SU-DHL-6 (cell line): ENCODE measurements around the gene P2RY8.
"Not testable (repeated sequence)": the region's sequence is repeated elsewhere in the genome, so short reads cannot be mapped to it uniquely, and the experiment has no call there.

Experiments used
- H2AFZ ChIP-seq: fragments of 200-600 bp; sonication (generic); 2 replicates; pipeline ENCODE4 v1.6.1; 2014; ENCODE audit warnings: low read depth, mild to moderate bottlenecking, moderate library complexity, mixed read lengths, antibody characterized with exemption, low read length; ENCODE audit not compliant: severe bottlenecking
- H3F3A ChIP-seq: fragments of 200-600 bp; shearing (Covaris generic); 2 replicates; pipeline ENCODE4 v1.6.0; 2016; ENCODE audit warnings: antibody characterized with exemption, mild to moderate bottlenecking; ENCODE audit not compliant: insufficient read depth
- H3K27ac ChIP-seq: fragments of 200-600 bp; sonication (generic); 2 replicates; pipeline ENCODE4 v1.5.1; 2016; ENCODE audit warnings: low read depth, mild to moderate bottlenecking, low read length, moderate library complexity, mixed read lengths
- H3K27me3 ChIP-seq: fragments of 200-600 bp; sonication (generic), shearing (Covaris generic); 2 replicates; pipeline ENCODE4 v1.6.0; 2014; ENCODE audit warnings: mild to moderate bottlenecking, low read length
- H3K36me3 ChIP-seq: fragments of 200-600 bp; sonication (generic); 2 replicates; pipeline ENCODE4 v1.6.1; 2014; ENCODE audit warnings: mild to moderate bottlenecking, low read length, mixed read lengths
- H3K4me2 ChIP-seq: fragments of 300-600, 200-600 bp; shearing (Covaris generic), sonication (generic); 2 replicates; pipeline ENCODE4 v1.6.0; 2014; ENCODE audit warnings: low read length, low read depth, mild to moderate bottlenecking; ENCODE audit not compliant: poor library complexity, severe bottlenecking
- H3K4me3 ChIP-seq: fragments of 200-600 bp; sonication (generic); 2 replicates; pipeline ENCODE4 v1.5.1; 2014; ENCODE audit warnings: antibody characterized with exemption, low read length, mild to moderate bottlenecking, mixed read lengths; ENCODE audit not compliant: insufficient read depth, poor library complexity, severe bottlenecking
- H3K79me2 ChIP-seq: fragments of 200-600 bp; sonication (generic); 2 replicates; pipeline ENCODE4 v1.6.1; 2014; ENCODE audit warnings: mild to moderate bottlenecking, low read length, moderate library complexity; ENCODE audit not compliant: insufficient read depth
- H3K9ac ChIP-seq: fragments of 200-600 bp; sonication (generic); 2 replicates; pipeline ENCODE4 v1.7.0; 2014; ENCODE audit warnings: mild to moderate bottlenecking, low read length
- H3K9me2 ChIP-seq: fragments of 200-600 bp; sonication (generic); replicated peaks from 2 replicates; pipeline ENCODE4 v1.6.1; 2014; ENCODE audit warnings: low read length; ENCODE audit not compliant: insufficient read depth
- H3K9me3 ChIP-seq: fragments of 200-600 bp; sonication (generic); 2 replicates; pipeline ENCODE4 v1.6.1; 2014; ENCODE audit warnings: low read length, mixed read lengths; ENCODE audit not compliant: insufficient read depth
- H4K20me1 ChIP-seq: fragments of 200-600 bp; sonication (generic); 2 replicates; pipeline ENCODE4 v1.6.1; 2014; ENCODE audit warnings: low read depth, mild to moderate bottlenecking, antibody characterized with exemption, low read length, moderate library complexity, mixed read lengths
- CTCF ChIP-seq: fragments of 200-600 bp; sonication (generic); IDR thresholded peaks from one replicate; pipeline ENCODE4 v1.5.1; 2017; ENCODE audit warnings: antibody characterized with exemption, mild to moderate bottlenecking, low read length, moderate library complexity; ENCODE audit not compliant: insufficient read depth, poor library complexity, severe bottlenecking
- EZH2phosphoT487 ChIP-seq: fragments of 200-600 bp; sonication (generic), shearing (Covaris generic); conservative IDR thresholded peaks from 2 replicates; pipeline ENCODE4 v1.6.1; 2018; ENCODE audit warnings: mild to moderate bottlenecking, antibody characterized with exemption, low read length, moderate library complexity, mixed read lengths

Gene P2RY8

GRCh38 chrX:1427756-1428155 is 109.2 kb downstream of the P2RY8 start:
- Histone ChIP-seq H3K9me3 (no peaks in the 10 kb centered on the region), H3K36me3 (no peaks in the 10 kb centered on the region)

GRCh38 chrX:1426321-1426720 is 110.7 kb downstream of the P2RY8 start:
- not testable (repeated sequence) for H3K9me3 ChIP-seq

More at GRCh38 chrX:1427756-1428155, 109.2 kb downstream of the P2RY8 start:
- H2AFZ ChIP-seq, result no peak overlapping the region
- H3K4me2 ChIP-seq, result no peak overlapping the region
- no peaks in the 10 kb centered on the region for H3K9me2 ChIP-seq
- no peak overlapping the region for H3K27ac ChIP-seq
- H4K20me1 ChIP-seq, result no peaks in the 10 kb centered on the region
- H3K79me2 ChIP-seq, result no peaks in the 10 kb centered on the region
- no peak overlapping the region for H3K4me3 ChIP-seq
- H3K9ac ChIP-seq, result no peak overlapping the region
- no peaks in the 10 kb centered on the region for H3F3A ChIP-seq
- no peaks in the 10 kb centered on the region for H3K27me3 ChIP-seq
- TF ChIP-seq CTCF (no peak), EZH2phosphoT487 (no peak)

DNA sequence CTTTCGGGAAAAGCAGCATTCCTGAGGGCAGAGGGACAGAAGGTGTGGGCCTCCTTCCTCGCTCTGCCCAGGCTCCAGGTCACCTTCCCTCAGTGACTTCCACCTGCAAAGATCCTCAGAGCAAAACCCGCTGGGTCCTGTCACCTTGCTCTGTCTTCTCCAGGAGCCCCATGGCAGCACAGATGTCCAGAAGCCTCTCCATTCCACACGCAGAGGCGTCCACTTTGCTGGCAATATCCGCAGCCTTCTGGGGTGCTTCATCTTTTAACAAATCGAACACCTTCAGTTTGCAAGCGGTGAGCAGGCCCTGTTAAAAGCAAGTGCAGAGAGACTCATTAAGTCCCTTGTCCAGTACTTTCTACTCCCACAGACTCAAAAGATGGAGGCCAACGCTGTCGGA is 111.6 kb downstream of the P2RY8 start:
- Histone ChIP-seq H3K36me3 (no peaks in the 10 kb centered on the region), H3F3A (no peaks in the 10 kb centered on the region), H2AFZ (no peak overlapping the region), H3K9me2 (no peaks in the 10 kb centered on the region), H3K9ac (no peak overlapping the region), H3K27ac (no peak overlapping the region), H3K9me3 (no peaks in the 10 kb centered on the region), H4K20me1 (no peaks in the 10 kb centered on the region), H3K79me2 (no peaks in the 10 kb centered on the region), H3K27me3 (no peaks in the 10 kb centered on the region), H3K4me2 (no peak overlapping the region), H3K4me3 (no peak overlapping the region)
- no peak for TF ChIP-seq EZH2phosphoT487
- TF ChIP-seq CTCF, result no peak

More at GRCh38 chrX:1426321-1426720, 110.7 kb downstream of the P2RY8 start:
- not testable (repeated sequence) for H4K20me1 ChIP-seq, H3F3A ChIP-seq, H3K4me2 ChIP-seq, H3K9me2 ChIP-seq, H3K27ac ChIP-seq, H2AFZ ChIP-seq, H3K27me3 ChIP-seq, H3K9ac ChIP-seq, H3K79me2 ChIP-seq, H3K36me3 ChIP-seq, H3K4me3 ChIP-seq

- no peak for TF ChIP-seq CTCF
- no peak for TF ChIP-seq EZH2phosphoT487
- Histone ChIP-seq H3K27me3 (no peaks in the 10 kb centered on the region), H3K36me3 (no peaks in the 10 kb centered on the region), H3K4me2 (no peak overlapping the region), H4K20me1 (no peaks in the 10 kb centered on the region), H3K9ac (no peak overlapping the region), H3K4me3 (no peak overlapping the region), H3K27ac (no peak overlapping the region), H2AFZ (no peak overlapping the region), H3K79me2 (no peaks in the 10 kb centered on the region), H3K9me3 (no peaks in the 10 kb centered on the region), H3K9me2 (no peaks in the 10 kb centered on the region), H3F3A (no peaks in the 10 kb centered on the region)
Measured at GRCh38 chrX:1424147-1424851, 112.7 kb downstream of the P2RY8 start.
